Measurements from ENCODE around the gene TOM1.

- TF ChIP-seq CTCF (IDR thresholded peaks at IDR 0.05) (no peak), ZFX (IDR thresholded peaks at IDR 0.05; ENCODE audit: borderline replicate concordance) (no peak)
Measured at GRCh38 chr22:35347462-35347861, 47.8 kb downstream of the TOM1 start.

All from 22Rv1 (cell line).